Suppressor macrophage treated with lipopolysaccharide for 4 hours (primary cell): ENCODE results near the gene THOC5.

Source experiments
- DNase-seq: peaks from one replicate; pipeline ENCODE4 v3.0.0-alpha.2; 2020

Gene THOC5

GRCh38 chr22:29509298-29509697 lies 44.3 kb downstream of the THOC5 start:
- DNase-seq, result no peak

GRCh38 chr22:29503811-29504372 lies 49.7 kb downstream of the THOC5 start:
- DNase-seq, result peak; percentile 34

GRCh38 chr22:29499852-29500251 lies 53.7 kb downstream of the THOC5 start:
- no peak for DNase-seq

- no peak for DNase-seq
These were observed 59.9 kb downstream of the THOC5 start for GRCh38 chr22:29493636-29494035.

GRCh38 chr22:29491012-29491411 lies 62.5 kb downstream of the THOC5 start:
- no peak for DNase-seq

- peak; percentile 60 for DNase-seq
These were observed 64.3 kb downstream of the THOC5 start for GRCh38 chr22:29489127-29489780.

- DNase-seq, result no peak
These were observed 66.1 kb downstream of the THOC5 start for GRCh38 chr22:29487426-29487986.

GRCh38 chr22:29485448-29485847 lies 68.1 kb downstream of the THOC5 start:
- no peak for DNase-seq

GRCh38 chr22:29484642-29485041 lies 68.9 kb downstream of the THOC5 start:
- peak; percentile 50 for DNase-seq

- DNase-seq, result no peak
These were observed 70.3 kb downstream of the THOC5 start for GRCh38 chr22:29483254-29483653.

GRCh38 chr22:29482726-29483125 lies 70.8 kb downstream of the THOC5 start:
- no peak for DNase-seq

GRCh38 chr22:29482253-29482652 lies 71.3 kb downstream of the THOC5 start:
- DNase-seq, result no peak

GRCh38 chr22:29481265-29482000 lies 72.1 kb downstream of the THOC5 start:
- peak; percentile 31 for DNase-seq

GRCh38 chr22:29480512-29481264 lies 72.9 kb downstream of the THOC5 start:
- DNase-seq, result peak; percentile 56

GRCh38 chr22:29480262-29480511 lies 73.4 kb downstream of the THOC5 start:
- DNase-seq, result no peak

GRCh38 chr22:29479417-29480261 lies 73.9 kb downstream of the THOC5 start, which contains the start of gene NEFH:
Gene NEFH, plus strand, starts transcription at chr22:29480218. Its CDS starts 45 bp downstream, at chr22:29480263.
- DNase-seq, result no peak

GRCh38 chr22:29478326-29479276 lies 75.0 kb downstream of the THOC5 start:
- peak; percentile 29 for DNase-seq

GRCh38 chr22:29477723-29478318 lies 75.7 kb downstream of the THOC5 start:
- no peak for DNase-seq

GRCh38 chr22:29476116-29476515 lies 77.4 kb downstream of the THOC5 start:
- DNase-seq, result no peak

- DNase-seq, result no peak
These were observed 78.0 kb downstream of the THOC5 start for GRCh38 chr22:29475550-29475949.

- DNase-seq, result no peak
These were observed 80.6 kb downstream of the THOC5 start for GRCh38 chr22:29473001-29473400.
